HG03565 (cell line): ENCODE results near the gene CCDC83.

Source experiments
- ATAC-seq: cut with Tn5 transposase; IDR thresholded peaks from one replicate; pipeline ENCODE4 v1.9.1; 2021; ENCODE audit warnings: mild to moderate bottlenecking, moderate library complexity; ENCODE audit not compliant: unreplicated experiment

CCDC83 gene

DNA sequence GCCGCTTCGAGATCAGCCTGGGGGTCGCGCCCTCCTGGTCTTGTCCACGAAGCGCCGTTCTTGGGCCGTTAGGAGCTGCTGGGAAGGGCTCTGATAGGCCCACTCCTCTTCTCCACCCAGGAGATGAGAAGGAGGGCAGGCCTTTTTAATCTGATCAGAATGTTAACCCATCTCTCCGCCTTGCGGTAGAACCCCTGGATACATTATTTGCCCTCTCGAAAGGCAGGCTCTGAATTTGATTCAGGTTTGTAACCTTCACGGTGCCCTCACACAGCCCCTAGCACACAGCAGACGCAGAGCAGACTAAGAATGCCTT lies at the start of gene CCDC83:
TSS of gene CCDC83 (plus strand) at position 43 of the 316 bp plus-strand sequence. CDS start 9,741 bp downstream, outside the sequence.
- no peak for ATAC-seq

GRCh38 chr11:85805387-85805786 lies 49.8 kb upstream of the CCDC83 start:
- ATAC-seq: no peak

DNA sequence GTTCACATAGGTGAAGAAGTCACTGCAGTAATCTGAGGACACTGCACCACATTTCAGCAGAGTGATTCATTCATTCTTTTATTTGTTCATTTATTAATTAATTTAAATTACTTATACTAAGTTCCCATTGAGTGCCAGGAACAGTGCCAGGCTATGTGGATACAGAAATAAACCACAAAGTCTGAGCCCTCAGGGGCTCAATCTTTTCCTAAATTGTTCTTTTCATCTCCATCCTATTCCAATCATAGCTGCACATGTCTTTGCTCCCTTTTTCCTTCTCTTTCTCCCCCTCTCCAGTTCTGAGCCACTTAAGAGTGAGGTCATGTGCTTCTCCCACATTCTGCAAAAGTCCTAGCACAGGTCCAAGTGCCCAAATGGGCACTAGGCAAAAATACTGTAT lies 49.2 kb upstream of the CCDC83 start:
- no peak for ATAC-seq

GRCh38 chr11:85806876-85807275 lies 48.3 kb upstream of the CCDC83 start:
- ATAC-seq: no peak

- peak; percentile 44 for ATAC-seq
Measured at GRCh38 chr11:85809191-85809590, 46.0 kb upstream of the CCDC83 start.

DNA sequence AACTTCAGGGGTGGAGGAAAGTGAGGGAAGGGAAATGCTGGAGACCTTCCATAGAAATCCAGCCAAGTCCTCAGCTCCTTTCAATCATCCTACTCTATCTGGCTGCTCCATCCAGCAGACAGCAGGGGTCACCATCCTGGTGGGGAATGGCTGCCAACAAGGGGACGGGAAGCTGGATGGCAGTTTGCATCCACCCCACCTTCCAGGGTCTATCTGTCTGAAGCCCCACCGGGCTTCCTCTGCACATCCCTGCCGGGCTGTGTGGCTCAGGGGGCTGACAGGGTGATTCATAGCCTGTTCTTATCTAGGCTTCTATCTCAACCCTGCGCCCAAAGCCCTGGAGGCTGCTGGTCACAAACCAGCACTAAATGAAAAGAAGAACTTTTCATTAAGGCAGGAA lies 45.3 kb upstream of the CCDC83 start:
- no peak for ATAC-seq

DNA sequence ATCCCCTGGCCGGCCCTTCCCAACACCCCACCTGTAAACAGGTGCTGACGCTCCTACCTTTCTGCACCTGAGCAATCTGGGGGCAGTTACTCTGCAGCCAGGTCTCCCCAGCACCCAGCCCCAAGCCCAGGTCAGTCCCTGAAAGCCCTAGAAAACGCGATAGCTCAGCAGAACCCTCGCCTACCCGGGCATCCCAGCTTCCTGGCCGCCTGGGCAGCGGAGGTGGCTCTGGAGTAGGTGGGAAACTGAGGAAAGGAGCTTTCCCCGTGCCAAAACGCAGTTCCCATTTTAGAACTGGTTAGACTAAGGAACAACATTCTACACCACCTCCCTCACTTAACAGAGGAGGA lies 44.7 kb upstream of the CCDC83 start:
- ATAC-seq: no peak

DNA sequence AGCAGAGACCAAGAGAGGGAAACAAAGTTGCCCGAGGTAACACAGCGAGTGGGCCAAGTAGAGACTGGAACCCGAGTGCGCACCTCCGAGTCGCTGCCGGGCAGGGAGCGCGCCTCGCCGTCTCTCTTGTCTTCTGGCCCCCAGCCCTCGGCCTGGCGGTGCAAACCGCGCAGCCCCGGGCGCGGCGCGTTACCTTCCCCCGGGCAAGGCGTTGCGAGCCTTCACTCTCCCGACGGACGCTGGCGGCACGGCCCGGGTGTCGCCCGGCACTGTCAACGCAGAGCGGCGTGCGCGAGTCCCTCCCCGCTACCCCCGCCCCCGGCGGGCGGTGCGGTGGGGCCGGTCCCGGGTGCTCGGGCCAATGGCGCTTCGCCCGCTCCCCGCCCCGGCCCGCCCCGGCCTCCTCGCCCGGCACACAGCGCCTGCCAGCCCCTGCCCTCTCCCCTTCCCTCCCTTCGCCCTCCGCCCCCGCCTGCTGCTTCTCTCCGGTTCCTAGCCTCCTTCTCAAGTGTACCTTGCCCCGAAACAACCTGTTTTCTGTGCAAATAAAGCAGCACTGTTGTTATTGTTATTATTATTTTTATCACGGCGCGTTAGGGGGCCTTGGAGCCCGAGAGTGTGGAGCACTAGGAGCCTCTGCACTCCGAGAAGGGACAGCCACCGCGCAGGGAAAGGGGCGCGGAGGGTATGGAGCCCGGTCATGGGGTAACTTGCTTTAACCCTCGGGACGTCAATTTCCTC lies 44.1 kb upstream of the CCDC83 start, which contains the start of gene SYTL2:
TSS of gene SYTL2 (minus strand) at position 271 of the 741 bp plus-strand sequence. CDS start 53,416 bp downstream, outside the sequence.
- peak; percentile 66 for ATAC-seq

DNA sequence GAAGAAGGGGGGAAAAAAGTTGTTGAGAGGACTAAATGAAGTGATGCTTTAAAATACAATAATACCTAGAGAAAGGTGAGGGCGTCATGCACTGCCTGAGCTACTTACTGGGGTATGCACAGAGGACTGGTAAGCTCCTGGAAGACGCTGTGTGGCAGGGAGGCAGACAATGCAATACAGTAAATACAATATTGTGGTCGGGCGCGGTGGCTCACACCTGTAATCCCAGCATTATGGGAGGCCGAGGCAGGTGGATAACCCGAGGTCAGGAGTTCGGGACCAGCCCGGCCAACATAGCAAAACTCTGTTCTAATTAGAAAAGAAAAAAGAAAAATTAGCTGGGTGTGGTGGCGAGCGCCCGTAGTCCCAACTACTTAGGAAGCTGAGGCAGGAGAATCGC lies 43.6 kb upstream of the CCDC83 start:
- no peak for ATAC-seq

- ATAC-seq: no peak
Measured at GRCh38 chr11:85813721-85814120, 41.5 kb upstream of the CCDC83 start.

GRCh38 chr11:85815186-85815931 lies 39.8 kb upstream of the CCDC83 start:
- ATAC-seq: no peak

DNA sequence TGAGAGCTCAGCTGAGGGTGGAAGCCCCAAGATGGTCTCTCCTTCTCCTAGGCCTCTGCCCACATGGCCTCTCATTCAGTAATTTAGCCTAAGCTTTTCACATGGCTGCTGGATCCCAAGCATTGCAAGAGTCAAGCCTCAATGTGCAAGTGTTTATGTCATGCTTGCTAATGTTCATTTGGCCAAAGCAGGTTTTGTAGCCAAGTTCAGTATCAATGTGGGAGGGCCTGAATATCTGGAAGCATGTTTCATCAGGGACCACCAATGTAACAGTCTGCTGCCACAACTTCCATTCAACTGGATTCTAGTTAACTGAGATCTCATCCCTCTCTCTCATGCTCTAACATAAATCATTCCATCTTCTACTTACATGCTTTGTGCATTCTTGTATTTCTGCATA lies 35.7 kb upstream of the CCDC83 start:
- ATAC-seq: no peak

- no peak for ATAC-seq
Measured at GRCh38 chr11:85821636-85822035, 33.5 kb upstream of the CCDC83 start.

DNA sequence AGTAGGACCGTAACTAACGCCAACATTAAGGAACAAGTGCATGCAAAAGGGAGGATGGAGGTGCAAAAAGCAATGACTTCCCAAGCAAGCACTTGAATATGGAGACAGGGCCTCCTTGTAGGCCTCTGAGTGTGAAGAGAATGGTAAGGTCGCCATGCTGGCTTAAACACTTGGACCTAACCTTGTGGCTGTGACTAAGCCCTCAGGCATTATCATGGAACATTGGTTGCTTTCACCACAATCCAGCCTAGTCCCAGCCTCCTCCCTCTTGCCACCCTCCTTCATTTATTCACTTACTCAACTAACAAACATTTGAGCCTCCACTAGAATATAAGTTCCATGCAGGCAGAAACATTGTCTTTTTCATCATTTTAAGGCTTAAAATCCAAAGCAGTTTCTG lies 32.4 kb upstream of the CCDC83 start:
- ATAC-seq: no peak

DNA sequence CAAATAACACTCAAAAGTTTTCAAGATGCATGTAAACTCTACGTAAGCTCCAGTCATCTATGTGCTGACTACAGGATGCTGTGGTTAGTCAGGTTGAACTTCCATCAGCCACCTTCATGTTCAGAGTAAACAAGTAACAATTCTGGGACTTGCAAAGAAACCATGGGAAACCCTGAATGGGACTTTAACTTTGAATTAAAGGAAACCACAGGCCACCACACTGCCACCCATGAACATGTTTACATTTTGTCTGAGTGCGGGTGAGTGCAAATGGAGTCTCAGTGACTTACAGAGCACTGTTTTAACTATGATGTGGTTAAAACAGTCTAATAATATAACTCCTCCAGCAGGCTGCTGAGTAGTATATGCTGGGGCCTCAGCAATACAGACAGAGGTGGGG lies 31.4 kb upstream of the CCDC83 start:
- peak; percentile 28 for ATAC-seq

GRCh38 chr11:85825616-85826015 lies 29.6 kb upstream of the CCDC83 start:
- no peak for ATAC-seq

GRCh38 chr11:85826116-85826855 lies 28.9 kb upstream of the CCDC83 start:
- ATAC-seq: no peak

GRCh38 chr11:85827748-85828639 lies 27.2 kb upstream of the CCDC83 start:
- ATAC-seq: no peak

GRCh38 chr11:85828640-85828978 lies 26.6 kb upstream of the CCDC83 start:
- ATAC-seq: no peak

DNA sequence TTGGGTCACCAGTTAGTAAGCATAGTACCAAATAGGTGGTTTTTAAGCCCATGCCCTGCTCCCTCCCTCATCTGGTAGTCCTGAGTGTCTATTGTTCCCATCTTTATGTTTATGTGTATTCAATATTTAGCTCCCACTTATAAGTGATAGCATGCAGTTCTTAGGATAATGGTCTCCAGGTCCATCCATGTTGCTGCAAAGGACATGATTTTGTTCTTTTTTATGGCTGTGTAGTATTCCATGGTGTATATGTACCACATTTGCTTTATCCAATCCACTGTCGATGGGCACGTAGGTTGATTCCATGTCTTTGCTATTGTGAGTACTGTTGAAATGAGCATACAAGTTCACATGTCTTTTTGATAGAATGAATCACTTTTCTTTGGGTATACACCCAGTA lies 26.0 kb upstream of the CCDC83 start:
- ATAC-seq: no peak

GRCh38 chr11:85831050-85831449 lies 24.1 kb upstream of the CCDC83 start:
- no peak for ATAC-seq
